ENCODE results near the gene JAZF1.

Gene JAZF1

DNA sequence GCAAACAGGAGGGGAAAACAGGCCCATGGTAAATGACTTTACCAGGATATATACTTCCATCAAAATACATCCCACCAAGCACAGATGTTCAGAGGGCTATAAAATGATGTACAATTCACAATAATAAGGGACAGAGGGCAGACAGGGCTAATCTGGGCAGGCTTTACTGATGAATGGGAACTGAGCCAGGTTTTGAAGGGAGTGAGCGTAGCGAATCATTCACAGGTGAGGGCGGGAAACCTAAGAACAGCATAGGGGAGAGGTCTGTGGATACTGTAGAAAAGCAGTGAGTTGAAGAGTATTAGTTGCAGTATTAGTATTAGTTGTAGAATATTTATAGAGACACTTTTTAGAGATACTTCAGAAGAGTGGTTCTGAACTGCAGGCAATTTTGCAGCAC, 180.8 kb downstream of the JAZF1 start:
- DNase-seq = no peak

DNA sequence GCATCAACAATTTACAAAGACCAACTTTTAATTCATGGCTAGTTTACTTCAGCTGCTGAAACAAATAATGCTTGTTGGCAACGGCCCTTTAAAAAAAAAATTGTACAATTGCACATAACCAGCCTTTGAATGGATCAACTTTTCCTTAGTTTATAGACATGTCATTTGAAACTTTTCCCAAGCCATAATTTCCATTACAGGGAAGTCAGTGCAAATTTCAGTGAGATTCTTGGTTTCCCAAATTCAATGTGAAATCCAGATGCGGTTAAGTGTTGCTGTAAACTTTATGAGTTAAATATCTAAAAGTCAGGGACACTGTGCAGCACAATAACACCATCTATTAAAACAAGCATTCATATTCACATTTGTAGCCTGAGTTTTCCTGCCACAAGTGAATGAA, 182.2 kb downstream of the JAZF1 start:
- no peak for DNase-seq

DNA sequence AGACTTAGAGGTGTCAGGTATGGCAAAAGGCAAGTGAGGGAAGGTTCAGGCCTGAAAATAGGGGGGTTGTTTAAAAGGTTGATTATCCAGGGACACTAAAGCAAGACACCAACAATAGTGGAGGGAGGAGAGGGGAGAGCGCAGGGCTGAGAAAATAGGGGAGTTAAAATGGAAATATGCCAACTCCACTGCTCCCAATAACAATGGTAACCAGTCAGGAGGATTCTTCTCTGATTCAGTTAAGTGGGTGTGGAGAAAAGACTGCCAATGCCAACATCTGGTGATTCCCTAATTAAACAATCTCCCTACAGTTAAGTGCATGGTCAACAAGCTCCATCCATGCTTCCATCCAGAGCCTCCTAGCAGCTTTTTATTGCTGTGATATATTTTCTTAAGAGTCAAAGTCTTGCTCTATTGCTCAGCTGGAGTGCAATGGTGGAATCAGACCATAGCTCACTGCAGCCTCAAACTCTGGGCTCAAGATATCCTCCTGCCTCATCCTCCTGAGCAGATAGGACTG, 183.3 kb downstream of the JAZF1 start:
- DNase-seq = no peak

DNA sequence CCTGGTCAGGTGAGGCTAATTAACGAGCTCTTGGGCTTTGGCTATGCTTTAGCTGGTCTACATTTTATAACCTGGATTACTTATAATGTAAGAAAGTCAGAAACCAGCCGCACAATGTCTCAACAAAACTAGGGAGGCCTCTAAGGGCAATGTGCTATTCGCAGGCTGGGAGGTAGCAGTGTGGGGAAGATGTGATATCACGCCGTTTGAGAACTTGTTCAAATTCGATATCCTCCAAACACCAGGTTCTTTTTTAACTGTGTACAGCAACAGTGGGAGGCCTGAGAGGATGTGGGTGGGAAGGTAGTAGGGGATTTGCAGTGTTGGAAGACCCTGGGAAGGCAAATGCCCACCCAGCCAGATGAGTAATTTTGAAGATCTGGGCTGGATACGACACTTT, 184.5 kb downstream of the JAZF1 start:
- DNase-seq = no peak

DNA sequence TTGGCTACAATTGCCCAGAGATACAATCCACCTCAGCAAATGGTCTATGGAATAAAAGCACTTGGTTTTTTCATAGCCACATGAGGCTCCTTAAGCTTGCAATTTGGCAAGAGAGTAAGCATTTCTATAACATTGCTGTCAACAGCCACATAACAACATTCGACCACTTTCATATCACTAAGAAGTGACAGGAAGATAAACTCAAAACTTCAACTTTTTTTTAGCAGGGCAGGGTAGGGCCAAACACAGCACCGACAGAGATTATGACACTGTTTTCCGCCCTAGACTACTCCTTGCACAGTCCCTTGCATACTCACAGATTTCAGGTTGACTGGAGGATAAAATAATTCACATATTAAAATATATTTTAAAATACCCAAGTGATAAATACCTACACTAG, 185.4 kb downstream of the JAZF1 start:
- no peak for DNase-seq

DNA sequence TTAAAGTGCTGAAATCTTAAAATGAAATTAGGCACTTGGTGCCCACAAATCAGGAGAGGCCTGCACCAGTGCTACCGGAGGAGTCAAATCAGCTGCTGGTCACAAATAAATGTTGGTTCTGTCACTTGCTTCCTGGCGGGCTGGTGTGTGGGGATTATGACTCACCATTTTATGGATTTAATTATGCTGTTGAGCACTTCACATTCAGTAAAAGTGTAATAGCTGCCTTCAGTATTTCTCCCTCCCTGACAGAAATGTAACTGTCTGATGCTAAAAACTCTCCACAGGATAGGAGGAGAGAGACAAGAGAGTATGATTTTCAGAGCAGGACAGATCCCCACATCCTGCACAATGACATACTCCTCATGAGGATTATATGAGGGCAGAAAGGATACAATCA, 186.0 kb downstream of the JAZF1 start:
- DNase-seq = no peak

DNA sequence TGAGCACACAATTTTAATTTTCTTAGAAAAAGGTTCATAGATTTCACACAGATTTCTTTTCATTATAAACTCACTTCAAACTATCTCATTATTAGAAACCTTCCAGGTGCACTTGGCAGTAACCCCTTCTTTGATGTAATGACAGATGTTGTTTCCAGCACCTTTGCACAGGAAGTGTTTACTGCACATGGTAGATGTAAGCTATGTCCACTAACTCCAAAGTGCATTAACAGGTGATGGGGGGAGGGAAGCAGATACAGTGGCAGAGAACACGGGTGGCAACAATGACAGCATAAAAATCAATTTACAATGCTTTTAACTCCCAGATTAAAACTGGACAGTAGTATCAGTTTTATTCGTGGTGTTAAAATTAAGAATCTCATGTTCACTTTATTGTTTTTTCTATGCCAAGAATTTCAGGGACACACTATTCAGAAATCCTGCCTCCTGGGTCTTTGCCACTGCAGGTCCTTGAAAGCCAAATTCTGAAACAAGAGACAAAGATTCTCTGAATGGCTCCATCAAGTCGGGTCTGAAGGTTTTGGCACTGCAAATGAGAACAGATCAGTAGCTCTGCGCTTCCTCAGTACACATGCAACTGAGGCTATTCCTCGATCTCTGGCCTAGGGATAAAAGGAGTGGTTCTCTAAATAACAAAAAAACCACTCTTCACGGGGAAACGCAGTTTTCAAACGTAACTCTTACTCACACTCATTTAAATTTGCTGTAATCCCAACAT, 187.7 kb downstream of the JAZF1 start:
- no peak for DNase-seq

DNA sequence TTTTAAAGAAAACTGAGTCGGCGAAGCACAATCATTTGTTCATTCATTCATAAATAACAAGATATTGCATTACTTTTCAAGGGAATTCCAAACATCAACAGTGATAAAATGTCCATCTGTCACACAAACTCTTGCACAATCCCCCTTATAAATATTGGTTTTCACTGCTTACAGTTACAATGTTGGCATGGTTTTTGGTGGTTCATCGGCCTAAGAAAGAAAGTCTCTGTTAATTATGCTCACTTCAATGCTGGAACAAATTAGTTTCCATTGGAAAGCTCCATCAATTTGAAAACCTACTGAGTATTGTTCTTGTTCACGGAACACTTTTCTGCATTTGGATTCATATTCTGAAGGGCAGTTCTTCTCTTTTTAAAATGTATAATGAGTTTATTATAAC, 188.5 kb downstream of the JAZF1 start:
- DNase-seq = no peak

DNA sequence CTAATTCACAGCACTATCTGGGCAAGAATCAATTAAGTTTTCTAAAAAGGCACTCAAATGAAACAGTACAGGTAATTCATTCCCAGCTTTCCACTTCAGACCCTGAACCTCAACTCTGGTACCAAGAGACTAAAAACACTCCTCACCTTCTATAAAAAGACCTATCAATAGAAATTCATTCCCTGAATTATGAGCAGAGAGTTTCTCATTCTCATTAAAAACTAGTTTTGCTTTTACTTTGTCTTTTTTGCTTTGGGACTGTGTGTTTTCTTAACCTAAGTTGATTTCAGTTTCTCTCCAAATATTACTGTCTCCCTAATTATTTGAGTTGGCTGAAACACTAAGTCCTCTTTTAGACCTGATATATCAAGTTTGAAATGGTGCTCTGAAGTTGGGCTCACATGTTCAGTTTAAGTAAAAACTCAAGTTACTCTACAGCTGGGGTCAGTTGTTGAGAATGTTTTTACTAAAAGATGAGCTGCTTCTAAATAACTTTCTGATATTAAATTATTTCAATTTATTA, 189.5 kb downstream of the JAZF1 start:
- no peak for DNase-seq

DNA sequence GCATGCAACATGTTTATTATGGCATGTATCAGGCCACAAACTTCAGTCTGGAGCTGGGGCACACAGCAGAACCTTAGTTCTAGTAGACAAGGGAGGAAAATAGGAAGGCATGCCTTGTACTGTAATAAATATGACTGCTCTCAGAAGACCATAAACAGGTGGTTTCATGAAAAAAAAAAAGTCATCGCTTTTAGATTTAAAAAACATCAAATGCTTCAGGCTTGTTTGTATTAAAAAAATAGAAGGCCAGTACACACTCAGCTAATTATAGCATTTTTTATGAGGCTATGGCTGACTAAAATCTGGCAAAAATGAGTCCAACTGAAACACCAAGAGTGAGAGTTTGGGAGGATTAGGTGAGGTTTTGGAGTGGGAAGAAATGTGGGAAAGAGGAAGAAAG, 204.1 kb downstream of the JAZF1 start:
- no peak for DNase-seq

DNA sequence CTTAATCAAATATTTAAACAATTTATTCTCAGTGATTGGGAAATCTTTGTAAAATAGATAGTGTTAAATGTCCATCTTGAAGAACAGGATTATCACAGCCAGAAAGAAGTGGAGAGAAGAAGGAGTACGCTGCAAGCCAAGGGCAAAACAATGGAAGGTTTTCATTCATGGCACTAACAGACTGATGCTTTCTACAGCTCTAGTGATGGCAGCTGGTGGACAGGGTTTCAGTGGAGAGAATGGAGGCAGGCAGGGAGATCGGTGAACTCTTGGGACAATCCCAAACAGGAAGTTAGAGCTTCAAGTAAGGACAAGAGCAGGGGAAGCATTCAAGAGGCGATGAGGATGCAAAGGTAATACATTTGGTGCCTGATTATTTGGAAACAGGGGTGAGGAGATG, 207.0 kb downstream of the JAZF1 start:
- no peak for DNase-seq

DNA sequence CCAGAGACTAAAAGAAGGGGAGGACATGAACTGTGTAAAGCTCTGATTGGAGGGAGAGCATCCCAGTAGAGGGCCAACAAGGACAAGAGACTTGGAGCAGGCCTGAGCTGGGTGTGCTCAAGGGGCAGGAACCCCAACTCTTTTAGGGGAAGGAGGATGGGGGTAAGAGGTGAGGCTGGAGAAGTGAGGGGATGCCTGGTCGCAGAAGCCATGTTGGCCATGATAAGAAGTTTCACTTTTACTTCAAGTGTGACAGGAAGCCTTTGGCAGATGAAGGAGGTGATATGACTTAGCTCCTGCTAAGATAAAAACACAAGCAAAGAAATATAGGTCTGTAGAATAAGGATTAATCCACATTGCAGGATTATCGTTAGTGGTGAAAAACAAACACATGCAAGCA, 208.3 kb downstream of the JAZF1 start:
- DNase-seq = no peak

DNA sequence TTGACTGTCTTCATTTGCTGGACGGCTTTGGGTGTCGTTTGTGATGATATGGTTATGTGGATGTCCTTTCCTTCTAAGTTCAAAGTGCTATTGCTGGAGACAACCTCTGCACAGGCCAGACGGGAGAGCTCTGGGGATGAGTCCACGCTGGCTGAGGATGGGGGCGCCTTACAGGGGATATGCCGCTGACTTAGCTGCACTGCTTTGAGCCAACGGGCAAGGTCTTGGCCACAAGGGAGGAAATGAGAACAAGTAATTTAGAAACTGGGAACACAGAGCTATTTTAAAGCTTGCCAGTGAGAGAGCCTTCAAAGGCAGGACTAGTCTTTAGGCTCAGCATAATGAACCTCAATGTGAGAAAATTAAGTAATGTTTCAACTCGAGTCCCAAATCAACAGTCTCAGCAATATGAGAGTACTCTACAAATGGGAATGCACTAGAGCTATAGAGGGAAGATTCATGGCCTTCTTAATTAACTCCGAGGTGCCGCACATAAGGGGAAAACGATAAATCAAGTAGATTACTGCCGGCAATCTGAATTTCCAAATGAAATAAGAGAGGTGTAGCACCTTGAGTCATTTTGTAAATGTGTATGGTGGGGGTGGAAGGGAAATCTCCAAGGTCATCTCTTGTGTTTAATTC, 209.3 kb downstream of the JAZF1 start:
- DNase-seq = no peak

DNA sequence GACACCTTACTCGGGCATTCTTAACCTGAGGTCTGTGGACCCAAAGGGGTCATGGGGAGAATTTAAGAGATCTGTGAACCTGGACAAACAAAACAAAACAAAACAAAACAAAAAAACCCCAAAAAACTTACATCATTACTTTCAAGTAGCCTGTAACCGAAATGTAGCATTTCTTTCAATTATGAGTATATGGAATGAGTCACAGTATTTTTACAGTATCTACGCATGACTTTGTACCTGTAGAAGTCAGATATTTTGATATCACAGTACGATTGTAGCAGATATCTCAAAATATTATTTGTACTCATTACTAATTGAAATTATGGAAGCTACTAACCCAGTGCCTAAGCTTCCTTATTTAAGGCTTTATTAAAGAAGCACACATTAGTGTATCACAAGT, 210.2 kb downstream of the JAZF1 start:
- no peak for DNase-seq

DNA sequence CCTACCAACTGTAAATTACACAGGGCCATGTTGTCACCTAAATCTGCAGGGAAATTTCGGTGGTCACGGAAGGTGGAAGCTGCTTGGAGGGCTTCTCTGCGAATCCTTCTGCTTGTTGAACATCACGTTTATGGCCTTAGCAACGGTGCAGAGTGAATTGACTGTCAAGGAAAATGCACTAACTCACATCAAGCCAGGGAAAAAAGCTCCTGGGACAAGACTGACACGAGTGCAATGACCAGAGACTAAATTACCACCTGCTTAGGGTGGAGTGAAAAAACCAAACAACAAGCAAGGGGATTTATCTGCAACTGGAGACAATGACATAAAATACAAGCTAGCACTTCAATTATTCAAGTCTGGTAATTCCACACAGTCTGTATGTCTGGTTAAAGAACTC, 211.2 kb downstream of the JAZF1 start:
- DNase-seq = no peak

DNA sequence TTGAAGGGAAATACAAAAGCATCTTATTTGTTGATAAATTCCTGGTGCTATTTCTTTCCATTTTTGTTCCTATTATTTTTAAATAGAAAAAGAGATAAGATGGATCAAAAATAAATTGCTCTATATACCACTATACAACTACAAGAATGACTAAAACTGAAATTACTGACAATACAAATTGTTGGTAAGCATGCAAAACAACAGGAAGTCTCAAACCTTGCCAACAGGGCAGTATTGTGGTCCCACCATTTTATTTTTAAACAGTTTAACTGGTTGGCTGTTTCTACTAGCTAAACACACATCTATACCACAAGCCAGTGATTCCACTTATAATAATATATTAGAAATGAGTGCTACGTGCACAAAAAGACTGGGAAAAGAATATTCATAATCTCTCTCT, 213.0 kb downstream of the JAZF1 start:
- DNase-seq = no peak

DNA sequence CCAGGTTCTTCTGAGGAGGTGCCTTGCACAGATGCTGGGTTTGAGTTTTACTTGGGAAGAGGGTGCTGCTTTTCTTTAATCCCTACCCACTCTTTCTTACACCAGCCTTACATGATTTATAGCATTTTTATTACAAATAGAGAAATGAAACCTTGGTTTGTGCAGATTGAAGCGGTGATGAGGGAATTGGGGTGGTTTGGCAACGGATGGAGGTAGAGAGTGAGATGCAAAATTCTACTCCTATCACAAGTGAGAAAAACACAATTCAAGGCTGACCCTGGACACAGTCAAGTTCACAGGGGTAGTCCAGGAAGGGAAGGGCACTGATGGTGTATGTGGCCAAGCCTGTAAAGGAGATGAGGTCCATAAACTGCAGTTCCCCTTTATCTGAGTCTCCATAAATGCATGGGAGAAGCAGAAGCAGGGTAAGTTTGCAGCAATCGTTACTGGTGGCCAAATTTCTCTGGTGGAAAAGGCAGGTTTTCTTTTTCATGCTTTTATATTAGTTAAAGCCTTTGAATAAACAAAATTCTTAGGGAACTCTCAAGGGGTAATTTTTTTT, 214.3 kb downstream of the JAZF1 start:
- DNase-seq = no peak

DNA sequence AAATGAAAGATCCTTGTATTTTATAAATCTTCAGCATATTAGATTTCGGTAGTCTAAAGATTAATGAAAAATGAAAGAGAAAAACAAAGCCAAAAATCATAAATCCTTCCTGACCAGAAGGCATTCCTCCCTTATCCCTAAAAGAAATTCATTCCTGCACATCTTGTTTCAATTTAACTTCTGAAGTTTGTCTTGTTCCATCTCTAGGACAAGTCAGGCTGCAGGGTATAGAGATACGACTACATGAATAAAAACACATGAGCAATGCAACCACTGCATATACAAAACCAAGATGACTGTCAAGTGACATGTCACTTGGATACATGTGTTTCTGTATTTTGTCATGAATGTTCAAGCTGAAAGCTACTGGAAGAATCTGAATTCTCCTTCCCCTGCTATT, 214.9 kb downstream of the JAZF1 start:
- no peak for DNase-seq

DNA sequence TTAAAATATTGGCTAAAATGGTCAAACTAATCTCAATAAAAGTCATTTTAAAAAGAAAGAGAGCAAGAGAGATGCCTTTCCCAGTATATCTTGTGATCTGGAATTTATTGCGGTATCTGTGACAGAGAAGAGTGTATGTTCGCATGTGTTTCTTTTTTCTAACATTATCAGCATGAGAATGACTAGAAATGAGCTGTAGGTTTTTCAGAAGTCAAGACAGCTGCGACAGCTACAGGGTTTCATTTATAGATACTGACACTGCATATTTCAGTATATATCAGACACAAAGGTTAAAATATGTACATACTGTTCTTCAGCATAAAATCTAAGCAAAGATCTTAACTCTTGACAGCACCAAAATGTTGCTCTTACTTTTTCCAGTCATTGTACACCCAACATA, 215.8 kb downstream of the JAZF1 start:
- DNase-seq = no peak

DNA sequence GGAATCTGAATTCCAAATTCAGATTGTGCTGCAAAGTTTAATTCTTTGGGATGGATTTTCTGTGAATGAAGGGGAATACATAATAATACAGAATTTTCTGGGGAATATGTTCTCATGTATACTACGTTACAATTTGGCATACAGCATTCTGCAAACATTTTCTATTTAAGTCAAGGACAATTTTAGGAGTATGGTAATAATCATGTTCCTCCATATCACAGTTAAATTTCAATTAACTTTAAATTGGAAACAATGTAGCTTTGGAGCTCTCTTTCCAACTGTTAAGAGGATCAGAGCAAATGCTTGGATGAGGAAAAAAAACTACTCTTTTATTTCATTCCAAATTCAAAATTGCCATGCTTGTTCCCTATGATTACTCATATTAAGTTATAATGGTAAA, 217.5 kb downstream of the JAZF1 start:
- no peak for DNase-seq

DNA sequence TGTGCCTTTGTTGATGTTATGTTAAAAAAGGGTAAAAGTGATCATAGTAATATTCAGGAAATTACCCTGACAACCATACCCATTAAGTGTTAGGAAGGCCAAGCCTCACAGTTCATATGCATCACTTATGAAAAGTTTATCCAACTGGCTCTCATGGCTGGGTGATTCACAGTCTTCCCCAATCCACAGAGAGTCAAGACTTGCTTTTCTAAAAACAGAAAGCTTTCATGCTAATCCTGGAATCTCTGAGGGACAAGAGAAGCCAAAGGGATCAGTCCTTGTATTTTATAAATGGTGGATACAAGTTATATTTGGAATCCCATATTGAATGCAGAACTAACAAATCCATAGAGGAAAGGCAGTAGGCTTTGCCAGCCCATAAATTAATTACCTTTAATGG, 218.3 kb downstream of the JAZF1 start:
- no peak for DNase-seq

DNA sequence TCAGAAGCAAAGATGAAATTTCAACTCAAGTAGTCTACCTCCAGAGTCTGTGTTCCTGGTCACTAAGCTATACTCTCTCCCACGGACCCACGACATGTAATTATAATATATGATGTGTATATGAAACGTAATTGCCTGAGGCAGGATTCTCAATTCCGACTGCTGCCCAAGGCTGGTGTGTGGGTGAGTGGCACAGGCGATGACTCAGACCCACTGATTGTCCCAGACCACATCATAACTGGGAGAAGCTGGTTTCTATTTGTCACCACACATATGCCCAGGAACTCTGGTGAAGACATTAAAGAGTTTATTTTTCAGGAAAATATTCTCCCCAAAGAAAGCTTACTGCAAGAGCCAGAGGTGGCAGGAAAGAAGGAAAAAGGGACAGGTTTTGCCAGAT, 219.3 kb downstream of the JAZF1 start:
- no peak for DNase-seq

DNA sequence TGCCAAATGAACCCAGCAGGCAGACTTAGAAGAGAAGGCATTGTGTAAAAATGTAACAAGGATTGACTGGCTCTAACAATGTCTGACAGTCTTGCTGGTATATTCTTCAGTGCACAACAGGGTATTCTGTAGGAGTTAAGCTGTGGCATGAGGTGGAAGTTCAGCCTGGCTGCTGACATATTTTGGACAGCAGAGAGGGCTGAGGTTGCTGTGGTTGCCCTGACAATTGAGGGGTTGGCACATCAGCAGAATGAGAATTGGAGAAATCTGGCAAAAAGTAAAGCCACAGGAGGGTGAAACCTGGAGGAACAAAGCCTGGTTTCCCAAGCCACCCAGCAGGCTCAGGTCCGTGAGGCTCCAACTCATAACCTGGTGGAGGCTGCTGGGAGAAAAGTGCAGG, 220.2 kb downstream of the JAZF1 start:
- no peak for DNase-seq

DNA sequence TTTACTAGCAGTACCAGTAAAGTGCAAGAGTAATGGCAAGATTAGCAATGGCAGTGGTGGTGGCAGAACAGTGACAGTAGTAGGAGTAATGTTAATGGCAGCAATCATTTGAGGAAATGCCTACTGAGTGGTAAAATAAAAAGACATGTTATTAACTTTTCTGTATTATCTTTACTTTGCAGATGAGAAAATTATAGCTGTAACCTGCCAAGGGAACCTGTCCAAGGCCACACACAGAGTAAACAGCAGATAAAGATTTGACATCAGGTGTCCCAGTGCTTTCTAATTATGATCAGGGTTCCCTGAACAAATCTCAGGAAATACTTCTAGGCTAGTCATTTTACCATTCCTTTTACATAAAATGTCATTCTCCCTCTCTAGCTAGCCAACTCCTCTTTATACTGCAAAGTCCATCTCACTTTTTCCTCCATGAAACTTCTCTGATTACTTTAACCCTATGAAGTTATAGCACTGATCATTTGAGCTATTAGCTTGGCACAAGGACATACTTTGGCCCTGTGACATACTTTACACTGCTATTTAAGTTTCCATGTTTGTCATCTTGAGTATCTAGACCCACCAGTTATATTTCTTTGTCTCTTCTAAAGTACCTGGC, 221.6 kb downstream of the JAZF1 start:
- no peak for DNase-seq

Data from activated CD8-positive, alpha-beta memory T cell treated with anti-CD3 and anti-CD28 coated beads, Interleukin-2, amount 50 U/mL, for 48 hours (primary cell).